Superior temporal gyrus (tissue), 1 donor: ENCODE data around the gene CDH20.
A peak's percentile ranks its signal among the peaks of the same experiment; 100 is the strongest.

ENCODE experiments used
- DNase-seq: peaks from one replicate; pipeline ENCODE4 v3.0.0-alpha.2; 2016; ENCODE audit errors: extremely low spot score

Gene CDH20

DNA sequence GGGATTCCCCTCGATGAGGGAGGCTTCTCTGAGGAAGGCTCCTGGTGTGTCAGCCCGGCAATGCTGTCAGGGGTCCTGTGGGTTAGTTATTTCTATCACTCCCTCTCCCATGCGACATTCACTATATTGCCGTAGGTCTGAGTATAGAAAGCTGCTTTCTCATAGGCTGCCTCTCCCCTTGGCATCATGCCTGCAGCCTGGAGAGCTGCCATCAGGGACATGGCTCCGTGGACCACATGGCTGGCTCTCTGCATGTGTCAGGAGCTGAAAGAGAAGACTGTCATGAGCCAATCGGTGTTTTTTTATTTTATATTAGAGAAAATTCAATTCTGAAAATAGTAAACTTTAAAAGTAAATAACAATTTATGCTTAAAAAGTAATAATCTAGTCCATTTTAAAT lies 198.0 kb downstream of the CDH20 start:
- peak; percentile 87 for DNase-seq

DNA sequence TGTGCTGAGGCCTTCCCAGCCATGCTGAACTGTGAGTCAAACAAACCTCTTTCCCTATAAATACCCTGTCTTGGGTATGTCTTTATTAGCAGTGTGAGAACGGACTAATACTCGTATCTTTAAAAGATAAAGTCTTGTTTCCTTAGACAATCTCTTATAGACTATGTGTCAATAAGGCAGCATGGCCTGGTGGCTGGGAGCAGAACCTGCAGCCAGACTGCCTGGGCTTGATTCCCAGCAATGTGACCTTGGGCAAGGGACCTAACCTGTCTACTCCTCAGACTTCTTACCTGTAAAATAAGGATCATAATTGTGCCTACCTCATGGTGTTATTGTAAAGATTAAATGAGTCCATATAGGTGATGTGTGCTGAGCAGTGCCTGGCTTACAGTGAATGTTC lies 198.7 kb downstream of the CDH20 start:
- DNase-seq, result no peak

DNA sequence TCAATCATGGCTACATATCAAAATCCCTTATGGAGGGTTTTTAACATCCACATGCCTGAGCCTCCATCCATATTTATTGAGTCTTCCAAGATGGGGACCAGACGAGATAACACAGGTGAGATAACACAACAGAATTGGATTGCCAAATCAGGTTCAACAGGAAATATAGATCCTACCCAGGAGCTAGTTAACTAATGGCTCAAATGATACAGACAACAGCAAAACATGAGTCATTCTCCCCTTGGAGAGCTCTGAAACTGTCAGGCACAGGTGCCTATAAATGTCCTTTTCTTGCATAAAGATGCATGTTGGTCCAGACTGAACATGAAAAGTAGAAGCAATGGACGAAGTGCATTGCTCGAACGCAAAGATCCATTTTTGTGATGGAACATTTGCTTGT lies 202.2 kb downstream of the CDH20 start:
- DNase-seq, result no peak

DNA sequence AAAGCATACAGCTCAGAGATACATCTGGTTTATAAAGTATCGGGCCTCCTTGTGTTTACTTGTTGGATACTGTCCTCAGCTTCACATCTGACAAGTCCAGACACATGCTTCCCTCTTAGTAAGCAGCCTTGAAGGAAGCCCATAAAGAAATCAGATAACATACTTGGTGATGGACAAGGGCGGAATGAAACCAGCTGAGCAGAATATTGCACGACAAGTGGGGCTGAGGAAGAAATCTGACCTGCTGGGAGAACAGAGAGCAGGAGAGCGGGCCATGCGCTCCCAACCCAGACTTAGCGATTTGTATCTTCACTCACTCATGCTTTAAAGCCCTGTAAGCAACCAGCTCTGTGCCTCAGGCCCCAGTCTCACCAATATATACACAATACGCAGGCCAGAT lies 208.4 kb downstream of the CDH20 start:
- no peak for DNase-seq

DNA sequence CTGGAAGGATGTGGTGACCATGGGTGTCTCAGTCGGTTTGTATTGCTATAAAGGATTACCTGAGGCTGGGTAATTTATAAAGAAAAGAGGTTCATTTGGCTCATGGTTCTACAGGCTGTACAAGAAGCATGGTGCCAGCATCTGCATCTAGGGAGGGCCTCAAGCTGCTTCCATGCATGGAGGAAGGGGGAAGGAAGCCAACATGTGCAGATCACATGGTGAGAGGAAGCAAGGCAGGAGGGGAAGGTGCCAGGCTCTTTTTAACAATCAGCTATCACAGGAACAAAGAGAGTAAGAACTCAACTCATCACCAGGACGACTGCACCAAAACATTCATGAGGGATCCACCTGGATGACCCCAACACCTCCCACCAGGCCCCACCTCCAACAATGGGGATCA lies 209.4 kb downstream of the CDH20 start:
- DNase-seq, result no peak

DNA sequence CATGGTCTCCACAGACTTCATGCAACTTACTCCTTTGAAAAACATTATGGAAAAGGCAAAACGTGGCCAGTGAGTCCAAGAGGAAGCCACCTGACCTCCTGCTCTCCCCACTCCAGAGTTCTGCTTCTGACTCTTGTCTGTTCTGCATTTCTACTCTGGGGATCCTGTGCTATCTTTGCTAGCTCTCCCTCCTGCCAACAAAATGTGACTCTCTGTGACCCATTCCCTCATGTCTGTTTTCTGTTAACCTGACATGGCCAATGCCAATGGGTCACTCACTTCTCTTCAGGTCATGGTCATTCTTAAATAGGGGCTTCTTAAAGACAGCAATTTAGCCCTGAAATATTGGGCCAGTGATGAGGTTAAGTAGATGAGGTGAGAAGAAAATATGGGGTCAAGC lies 210.3 kb downstream of the CDH20 start:
- DNase-seq, result no peak

DNA sequence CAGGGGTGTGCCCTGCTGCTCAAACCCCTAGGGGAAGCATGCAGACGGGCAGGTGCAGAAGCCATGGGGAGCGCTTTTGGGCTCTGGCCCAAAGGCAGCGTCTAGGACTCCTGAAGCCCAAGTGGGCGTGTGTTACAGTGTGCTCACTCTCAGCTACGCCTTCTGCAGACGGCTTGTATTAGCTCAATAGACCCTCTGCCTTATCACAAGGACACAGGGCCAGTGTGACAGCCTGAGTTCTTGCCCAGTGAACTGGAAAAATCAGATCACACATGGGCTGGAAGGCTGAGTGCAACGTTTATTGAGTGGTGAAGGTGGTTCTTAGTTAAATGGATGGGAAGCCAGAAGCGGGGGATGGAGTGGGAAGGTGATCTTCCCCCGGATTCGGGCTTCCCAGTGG lies 210.9 kb downstream of the CDH20 start:
- no peak for DNase-seq

DNA sequence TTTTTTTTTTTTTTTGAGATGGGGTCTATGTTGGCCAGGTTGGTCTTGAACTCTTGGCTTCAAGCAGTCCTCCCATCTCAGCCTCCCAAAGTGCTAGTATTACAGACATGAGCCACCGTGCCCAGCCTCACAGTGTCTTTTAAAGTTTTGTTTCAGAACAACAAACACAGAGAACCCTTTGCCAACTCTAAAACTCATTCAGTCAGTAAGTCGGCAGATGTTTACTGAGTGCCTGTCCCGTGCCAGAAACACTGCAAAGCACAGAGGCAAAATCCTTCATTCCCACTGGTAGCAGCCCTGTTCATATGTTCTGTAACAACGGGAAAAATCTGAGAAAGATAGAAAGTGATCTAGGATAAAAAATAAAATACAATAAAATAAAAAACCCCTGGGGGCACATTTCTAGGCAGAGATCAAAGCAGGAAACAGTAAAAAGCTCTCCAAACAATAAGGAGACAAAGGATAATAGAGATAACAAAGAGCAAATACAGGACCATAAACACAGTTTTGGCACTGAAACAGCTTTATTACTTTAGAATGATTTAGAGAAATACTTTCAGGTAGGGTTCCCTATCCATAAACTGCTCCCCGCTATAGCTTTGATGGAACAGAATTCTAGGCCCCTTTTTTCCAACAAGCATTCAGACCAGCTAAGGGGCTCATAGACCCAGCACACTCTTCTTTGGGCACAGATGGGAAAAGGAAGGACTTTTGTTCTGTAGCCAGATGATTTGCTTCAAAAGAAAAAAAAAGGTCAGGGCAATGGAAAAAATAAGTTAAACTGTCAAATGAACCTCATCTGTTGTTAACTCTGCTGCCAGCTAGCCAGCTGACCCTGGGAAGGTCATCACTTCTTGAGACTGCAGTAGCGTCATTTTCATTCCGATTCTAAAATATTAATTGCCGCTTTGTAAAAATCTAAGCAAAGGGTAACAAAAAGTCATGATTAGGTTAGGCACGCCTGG lies 212.3 kb downstream of the CDH20 start:
- no peak for DNase-seq

DNA sequence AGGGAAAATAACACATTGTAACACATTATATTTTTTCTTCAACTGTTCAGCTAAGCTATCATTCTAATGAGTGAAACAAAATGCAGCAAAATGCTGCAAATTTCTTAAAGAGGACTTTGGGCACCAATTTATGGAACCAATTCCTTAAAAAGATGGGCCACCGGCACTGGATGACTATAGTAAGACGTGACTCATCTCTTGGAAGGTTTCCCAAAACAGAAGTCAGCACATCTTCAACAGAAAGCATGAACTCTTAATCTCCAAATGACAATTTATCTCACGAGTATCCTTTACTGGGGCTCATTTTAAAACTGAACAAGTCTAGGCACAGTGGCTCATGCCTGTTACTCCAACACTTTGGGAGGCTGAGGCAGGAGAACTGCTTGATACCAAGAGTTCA lies 213.4 kb downstream of the CDH20 start:
- peak; percentile 65 for DNase-seq

DNA sequence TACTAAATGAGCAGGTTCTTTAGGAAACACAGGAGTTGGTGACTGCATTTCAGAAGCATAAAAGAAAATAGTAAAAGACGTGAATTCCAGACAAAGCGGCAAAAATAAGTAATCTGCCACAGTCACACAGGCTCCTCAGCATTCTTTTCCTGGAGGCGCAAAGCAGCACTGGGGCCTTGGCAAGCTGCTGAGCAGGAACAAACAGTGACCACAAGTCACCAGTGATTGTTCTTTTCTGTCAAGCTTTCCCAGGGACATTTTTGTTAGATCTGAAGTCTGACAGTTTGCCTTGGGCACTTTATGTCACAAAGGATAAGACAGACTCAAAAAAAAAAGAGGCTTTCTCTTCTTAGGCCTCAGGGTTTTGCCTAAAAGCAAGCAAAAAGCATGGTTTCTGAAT lies 216.2 kb downstream of the CDH20 start:
- DNase-seq, result no peak

DNA sequence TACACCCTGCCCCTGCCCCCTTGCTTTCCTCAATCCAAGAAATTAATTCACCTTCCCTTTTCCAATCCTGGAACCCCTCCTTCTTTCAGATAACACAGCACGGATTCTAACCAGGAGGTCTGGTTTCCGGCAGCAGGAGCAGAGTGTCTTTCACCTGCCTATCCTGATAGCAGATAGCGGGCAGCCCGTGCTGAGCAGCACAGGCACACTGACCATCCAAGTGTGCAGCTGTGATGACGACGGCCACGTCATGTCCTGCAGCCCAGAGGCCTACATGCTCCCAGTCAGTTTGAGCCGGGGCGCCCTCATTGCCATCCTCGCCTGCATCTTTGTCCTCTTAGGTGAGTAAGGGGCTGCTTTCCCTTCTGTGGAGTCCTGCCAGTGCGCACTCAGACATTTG lies 216.7 kb downstream of the CDH20 start:
- DNase-seq, result no peak

DNA sequence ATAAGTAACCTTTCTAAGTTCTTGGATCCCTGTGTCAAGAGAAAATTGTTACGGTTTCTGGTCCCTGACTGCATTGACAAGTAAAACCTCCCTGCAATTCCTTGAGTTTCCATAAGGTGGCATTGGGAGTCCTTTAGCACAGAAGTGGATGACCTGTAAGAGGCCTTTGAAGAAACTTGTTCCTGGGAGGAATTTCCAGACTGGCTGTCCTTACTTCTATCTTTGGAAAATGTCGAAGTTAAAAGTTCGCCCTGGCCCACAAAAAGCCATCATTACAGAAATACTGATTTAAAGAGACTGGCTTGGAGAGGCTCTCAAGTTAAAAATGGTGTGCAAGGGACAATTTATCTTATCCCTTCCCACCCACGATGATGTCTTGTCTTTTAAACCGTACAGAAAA lies 218.4 kb downstream of the CDH20 start:
- DNase-seq, result peak; percentile 83

DNA sequence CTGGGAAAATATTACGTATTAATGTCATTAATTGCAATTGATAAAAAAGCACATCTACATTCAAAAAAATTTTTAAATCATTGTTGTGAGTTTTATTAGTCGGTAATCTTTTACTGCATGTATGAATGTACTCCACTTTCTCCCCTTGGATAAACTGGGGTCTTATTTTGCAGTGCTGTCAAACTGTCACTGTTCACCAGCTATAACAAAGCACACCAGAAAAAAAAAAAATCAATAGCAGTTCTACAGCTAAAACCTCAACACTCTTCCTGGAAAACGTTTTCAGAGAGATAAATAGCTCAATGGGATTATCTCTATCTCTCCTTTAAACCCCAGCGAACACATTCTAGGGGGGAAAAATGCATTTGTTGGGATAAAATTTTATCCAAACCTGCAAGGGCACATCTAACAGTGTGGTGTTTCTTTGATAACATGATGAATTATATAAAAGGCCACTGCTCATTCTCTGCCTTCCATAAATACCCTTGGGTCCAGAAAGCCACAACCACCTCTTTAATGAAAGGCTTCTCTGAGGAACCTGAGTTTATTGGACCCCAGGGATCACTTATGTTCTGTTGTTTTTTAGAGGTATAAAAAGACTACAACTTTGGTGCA lies 219.9 kb downstream of the CDH20 start:
- no peak for DNase-seq

DNA sequence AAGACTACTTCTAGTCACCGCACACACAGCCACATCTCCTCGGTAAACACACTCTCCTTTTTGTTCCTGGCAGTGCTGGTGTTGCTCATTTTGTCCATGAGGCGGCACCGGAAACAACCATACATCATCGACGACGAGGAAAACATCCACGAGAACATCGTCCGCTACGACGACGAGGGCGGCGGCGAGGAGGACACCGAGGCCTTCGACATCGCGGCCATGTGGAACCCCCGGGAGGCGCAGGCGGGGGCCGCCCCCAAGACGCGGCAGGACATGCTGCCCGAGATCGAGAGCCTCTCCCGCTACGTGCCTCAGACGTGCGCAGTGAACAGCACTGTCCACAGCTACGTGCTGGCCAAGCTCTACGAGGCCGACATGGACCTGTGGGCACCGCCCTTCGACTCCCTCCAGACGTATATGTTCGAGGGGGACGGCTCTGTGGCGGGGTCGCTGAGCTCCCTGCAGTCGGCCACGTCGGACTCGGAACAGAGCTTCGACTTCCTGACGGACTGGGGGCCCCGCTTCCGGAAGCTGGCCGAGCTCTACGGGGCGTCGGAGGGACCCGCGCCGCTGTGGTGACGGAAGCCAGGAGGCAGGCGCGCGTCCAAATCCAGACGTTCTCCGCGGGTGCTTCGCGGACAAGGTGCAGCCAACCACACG lies 221.0 kb downstream of the CDH20 start:
- no peak for DNase-seq

DNA sequence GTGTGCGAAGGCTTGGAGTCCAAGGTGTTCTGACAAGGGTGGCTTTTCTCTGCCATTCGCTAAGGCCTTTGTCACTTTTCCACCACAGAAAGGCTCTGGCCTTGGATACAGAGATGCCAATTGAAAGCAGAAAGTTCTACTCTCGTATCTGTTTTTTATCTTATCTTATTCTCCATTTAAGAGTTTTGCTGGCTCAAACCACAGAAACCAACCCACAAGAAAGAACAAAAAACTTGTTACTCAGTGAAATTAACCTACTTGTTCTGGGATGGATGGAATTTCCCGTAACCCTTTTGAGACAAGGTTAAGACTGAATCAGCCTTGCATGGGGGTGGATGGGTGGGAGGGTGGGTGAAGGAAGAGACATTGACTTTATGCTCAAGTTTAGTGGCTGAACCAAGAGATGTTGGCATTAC lies 221.7 kb downstream of the CDH20 start:
- no peak for DNase-seq

DNA sequence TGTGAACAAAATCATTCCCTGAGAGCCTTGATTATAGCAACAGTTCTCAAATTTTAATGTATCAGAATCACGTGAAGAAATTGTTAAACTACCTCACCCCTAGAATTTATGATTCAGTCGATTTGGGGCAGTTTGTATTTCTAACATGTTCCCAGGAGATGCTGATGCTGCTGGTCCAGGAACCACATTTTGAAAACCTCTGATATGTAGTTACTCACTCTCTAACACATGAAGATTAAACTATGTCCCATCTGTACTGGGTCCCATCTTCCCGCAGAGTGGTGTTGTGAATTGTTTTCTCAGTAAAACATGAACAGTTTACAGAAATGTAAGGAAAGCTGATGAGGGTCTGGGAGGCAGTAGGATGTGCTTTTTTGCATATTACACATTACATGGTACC lies 223.1 kb downstream of the CDH20 start:
- no peak for DNase-seq

DNA sequence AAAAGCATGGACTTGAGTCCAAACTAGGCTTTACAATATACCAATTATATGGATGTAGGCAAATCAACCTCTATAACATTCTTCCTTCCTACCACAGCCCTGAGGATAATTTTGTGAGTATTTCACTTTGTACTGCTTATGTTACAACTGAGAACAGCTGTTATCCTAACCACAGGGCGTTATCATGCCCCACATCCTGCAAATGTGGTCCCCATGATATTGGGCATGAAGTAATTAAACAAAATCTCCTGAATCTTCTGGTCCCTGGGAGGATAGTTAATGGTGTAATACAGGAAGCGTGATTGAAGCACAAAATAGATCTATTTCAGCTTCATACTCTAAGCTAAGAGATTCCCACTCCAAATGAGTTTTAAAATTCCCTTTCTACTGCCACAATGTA lies 223.6 kb downstream of the CDH20 start:
- no peak for DNase-seq

DNA sequence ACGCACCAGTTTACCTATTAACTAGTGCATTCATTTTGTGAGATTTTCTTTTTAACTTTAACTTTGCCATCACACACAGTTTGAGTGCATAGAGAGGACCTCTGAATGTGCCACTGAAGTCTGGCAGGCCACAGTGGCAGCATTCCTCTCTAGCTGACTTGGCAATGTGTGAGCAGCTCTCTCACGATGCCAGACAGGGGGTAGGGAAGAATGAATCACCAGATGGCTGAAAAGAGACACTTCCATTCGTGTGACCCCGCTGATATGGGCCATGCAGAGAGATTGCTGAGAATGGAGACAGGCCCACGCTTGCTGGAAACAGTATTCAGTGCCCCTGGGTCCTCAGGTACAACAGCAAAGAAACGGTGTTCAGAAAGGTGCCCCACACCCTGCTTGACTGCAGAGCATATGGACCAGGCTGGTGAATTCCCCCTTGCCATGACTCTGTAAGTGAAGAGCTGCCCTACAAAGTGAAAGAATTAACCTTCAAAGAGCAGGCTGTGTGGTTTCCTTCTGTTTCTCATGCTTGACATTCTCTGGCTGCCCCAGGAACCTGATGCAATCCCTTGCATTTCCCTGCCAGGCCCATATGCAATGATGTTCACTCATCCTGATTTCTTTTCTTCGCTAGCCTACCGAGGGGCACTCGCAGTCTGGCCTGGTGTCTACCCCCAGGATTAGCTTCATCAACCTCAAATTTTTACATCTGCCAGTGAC lies 236.1 kb downstream of the CDH20 start:
- no peak for DNase-seq

DNA sequence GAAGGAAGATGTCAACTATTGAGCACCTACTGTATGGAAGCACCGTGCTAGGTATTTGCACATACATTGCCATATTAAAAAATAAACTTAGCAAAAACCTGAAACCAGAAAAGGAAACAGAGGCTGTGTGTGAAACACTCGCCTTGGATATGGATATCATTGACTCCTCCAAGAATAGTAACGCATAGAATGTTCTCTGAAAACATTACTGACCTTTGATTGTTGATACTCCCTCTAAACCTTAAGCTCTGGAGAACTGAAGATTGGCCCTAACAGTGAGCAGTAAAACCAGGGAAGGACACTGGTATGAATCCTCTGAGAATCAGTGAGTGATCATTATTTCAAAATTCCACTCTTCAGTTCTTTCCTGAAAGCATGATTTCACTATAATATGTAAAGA lies 236.8 kb downstream of the CDH20 start:
- DNase-seq, result no peak

DNA sequence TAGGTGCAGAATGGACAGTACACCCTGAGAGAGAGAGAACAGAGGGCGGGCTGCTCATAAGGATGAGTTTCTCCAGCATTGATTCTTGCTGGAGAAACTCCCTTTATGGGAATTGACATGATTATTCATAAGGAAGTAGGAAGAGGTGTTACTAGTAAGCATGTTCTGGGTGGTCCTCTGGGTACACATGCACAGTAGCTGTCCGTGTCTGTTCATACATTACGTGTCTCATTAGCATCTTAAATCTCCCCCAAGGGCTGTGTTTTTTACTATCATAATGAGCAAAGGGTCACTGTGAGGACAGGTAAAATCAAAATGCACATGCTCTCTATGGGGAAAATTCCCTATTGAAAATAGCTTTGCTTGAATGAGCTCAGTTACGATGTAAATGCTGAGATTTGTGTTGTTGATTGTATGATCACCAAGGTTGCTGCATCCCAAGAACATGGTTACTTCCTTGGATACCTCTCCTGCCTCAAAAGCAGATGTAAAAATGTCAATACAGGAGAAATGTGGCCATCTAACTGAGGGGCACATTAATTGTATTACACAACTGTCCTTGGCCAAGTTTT lies 238.9 kb downstream of the CDH20 start:
- DNase-seq, result no peak

DNA sequence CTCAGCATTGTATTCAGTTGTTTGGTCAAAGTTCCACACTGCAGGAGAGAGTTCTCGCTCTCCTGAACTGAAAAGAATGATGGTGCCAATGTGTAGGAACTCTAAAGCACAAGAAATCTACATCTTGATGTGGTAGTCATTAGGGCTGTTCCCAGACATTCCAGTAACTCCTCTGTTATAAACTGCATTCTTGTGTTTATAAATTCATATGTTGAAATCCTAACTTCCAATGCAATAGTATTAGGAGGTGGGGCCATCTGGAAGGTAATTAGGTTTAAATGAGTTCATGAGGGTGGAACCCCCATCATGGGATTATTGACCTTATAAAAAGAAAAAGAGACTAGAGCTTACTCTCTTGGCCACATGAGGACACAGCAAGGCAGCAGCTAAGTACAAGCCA lies 239.6 kb downstream of the CDH20 start:
- DNase-seq, result no peak

DNA sequence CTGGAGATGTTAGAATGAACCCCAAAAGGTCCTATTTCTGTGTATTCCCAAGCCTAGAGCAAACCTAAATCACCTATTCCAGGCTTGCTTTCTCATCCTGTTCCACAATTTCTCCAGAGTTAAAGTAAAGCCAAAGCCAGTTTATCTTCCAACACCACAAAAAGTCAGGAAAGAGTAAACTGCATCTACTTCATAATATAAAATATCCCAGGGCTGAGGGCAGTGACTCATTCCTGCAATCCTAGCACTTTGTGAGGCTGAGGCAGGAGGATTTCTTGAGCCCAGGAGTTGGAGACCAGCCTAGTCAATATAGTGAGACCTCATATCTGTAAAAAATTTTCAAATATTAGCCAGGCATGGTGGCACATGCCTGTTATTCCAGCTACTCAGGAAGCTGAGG lies 241.4 kb downstream of the CDH20 start:
- DNase-seq, result no peak
